ENCODE measurements around the gene NAGA.

GRCh38 chr22:42025421-42025820, 45.2 kb downstream of the NAGA start:
- no peak for TF ChIP-seq CTCF (IDR thresholded peaks at IDR 0.05; ENCODE audit: low read depth, low read length)
- TF ChIP-seq EZH2phosphoT487 (IDR thresholded peaks at IDR 0.05; ENCODE audit: low read depth): no peak

All from OCI-LY3 (cell line).